NOMO-1 (cell line): ENCODE measurements around the gene NUP88.
"Not testable (repeated sequence)": the region's sequence is repeated elsewhere in the genome, so short reads cannot be mapped to it uniquely, and the experiment has no call there.

Experiments
- DNase-seq, 2 experiments: peaks; one replicate each; lab custom pipeline; 2025; ENCODE audit not compliant: unreplicated experiment in 2 of 2; lab: John Stamatoyannopoulos, UW

Gene NUP88

DNA sequence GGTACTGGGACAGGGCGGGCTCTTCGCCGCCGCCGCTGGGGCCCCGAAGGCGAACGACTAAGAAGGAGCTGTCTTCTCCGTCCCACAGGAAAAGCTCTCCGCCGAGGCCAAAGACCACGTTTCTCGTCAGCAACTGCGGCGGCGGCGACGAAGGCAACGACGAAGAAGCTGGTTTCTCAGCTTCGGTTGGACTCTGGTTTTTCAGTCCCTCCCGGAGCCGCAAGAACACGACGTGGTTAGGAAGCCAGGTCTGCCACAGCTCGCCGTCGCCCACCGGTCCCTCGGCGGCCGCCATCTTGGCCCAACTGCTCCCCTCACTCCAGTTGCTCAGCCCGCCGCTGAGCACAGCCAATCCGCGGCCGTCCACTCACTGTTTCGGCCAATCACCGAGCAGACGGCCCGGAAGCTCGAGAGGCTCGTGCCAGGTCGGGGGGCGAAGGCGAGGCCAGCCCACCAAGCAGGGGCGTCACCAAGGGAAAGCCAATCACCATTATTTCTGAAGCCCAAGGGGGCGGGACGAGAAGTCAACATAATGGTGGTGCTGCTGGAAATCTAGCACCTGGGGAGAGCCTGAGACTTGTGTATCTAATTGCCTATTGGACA is at the start of gene NUP88:
Gene NUP88 (minus strand): TSS at position 307 of the 603 bp plus-strand sequence. CDS start 12 bp downstream, at position 295.
- DNase-seq = peak; percentile 97 to 98

DNA sequence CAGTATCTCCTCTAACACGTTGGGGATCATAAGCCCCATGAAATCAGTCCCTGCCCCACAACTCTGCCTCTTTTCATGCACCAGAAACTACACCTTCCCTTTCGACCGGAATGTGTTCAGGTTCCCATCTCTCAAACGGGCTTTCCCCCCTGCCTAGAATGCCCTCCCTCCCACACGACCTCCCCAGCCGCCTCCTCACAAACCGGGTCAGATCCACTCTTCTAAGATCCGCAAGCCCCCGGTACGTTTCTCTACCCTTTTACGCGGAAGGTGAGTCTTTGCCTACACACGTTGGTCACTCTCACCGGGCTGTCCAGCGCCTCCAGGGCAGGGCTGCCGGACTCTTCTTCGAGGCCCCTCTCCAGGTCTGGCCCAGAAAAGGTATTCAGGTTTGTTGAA is 48.6 kb upstream of the NUP88 start:
- DNase-seq = no peak

DNA sequence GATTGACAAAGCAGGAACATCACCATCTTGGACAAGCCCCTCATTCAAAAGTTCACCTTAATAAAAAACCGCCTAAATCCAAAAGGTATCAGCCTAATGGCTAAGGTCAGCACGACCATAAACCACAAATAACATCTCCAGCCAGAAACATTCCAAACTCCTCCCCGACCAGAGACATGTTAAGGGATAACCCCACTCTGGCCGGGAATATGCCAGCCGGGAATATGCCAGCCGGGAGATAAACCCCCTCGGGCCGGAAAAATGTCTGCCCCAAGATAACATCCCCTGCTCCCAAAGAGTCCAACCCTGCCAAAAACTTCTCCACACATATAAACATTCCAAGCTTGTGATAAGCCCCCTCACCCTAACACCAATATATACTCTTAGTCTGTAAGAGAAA is 48.0 kb upstream of the NUP88 start:
- DNase-seq = no peak

DNA sequence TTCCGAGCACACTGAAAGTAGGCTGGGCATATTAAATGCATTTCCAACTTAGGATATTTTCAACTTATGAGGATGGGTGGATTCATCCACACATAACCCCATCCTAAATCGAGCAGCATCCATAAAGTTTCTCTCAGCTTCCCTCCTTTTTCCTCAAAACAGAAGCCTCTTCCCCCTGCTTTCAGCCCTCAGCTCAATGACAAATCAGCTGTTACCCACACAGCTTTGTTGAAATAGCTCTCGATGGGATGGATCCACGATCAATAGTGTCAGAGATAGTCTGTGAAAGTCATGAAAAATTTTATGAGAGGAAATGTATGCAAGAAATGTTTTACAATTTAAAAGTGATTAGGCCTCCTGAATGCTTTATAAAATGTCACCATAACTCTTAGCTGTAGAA is 46.8 kb upstream of the NUP88 start:
- DNase-seq = no peak

DNA sequence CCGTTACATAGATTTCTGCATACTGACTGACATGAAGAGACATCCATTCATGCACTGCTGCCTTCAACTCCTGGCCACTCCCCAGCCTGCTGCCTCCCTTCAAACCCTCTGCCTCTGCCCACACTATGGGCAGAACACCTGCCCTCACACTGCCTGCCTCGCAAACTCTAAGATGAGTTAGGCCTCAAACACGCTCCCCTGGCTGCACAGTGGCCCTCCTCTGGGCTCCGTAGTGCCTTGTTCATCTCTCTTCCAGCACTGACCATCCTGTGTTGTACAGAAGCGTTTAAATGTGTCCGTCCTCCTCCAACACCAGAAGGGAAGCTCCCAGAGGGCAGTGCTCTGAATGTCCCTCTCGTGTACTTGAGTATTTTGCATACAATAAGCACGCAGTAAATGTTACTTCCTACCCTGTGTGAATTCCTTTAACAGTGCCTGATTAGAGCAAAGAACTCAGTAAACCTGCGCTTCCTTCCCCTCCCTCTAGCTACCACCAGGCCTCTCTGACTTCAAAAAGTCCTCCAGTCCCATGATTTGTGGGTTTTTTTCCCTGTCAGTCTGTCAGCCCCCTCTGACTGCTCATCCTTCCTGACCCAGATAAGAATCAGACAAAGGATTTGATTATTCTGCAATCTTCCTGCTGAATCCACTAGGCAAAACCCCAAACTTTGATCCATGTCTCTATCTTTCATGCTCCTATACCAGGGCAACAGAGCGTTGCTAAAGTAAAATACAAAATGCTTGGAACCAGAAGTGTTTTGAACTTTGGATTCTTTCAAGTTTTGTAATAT is 45.5 kb upstream of the NUP88 start:
- no peak for DNase-seq

DNA sequence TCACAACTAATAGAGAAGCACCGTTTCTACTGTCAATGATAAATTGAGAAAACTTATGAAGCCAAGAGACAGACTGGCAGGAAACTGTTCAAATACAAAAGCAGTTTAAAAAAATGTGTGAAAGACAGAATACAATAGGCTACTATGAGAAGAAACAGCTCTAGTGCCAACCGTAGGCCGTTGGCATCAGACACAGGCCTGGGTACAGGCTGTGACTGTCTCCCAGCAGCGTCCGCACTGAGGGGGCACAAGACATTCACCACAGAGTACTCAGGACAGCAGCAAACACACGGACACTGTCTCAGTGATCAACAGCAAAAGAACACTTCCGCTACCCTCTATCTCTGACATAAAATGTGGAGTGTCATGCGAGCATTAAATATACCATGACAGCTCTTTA is 27.3 kb upstream of the NUP88 start:
- no peak for DNase-seq

DNA sequence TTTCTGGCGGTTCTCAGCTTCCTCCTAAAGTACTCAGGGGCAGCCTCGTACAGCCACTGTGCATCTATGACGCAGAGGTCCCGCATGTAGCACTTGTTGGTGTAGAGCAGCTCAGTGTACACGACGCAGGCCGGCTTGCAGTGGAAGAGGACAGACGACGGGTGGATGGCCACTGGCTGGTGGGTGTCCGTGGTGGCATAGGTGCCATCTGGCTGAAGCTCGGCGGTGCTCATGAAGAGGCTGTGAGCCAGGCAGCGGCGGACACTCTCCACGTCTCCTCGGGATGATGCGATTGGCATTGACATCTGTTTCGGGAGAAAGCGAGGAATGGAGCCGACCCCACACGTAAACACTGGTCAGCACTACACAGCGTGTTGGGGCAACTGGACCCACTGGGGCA is 24.7 kb upstream of the NUP88 start:
- no peak for DNase-seq

DNA sequence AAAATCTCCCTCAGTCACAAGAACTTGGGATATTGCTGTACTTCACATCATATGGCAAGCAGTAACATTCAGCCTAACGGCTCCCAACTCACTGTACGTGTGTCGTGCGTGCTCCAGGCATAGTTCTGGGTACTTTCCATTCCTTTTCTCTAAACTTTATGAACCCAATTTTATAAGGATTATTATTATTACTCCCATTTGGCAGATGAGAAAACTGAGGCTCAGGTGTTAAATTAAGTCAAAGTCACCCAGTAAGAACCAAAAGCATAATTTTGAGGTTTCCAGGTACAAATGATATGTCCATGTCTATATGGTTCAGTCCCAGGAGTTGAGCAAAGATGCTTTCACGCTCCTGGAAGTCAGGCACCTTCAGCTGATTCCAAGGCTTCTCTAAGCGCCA is 24.3 kb upstream of the NUP88 start:
- DNase-seq = no peak

DNA sequence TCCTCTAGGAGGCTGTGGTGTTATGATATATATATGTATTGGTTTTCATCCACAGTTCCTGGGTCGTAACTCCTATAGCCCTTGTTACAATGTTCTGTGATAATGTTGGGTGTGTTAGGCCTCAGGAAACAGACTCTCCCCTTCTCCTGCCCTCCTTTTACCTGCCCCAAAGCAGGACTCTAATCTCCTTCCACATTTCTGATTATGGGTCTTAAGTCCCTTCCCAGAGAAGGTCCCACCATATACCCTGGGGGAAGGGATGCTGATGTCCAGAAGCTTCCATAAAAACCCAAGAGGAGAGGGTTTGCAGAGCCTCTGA is 19.9 kb upstream of the NUP88 start:
- DNase-seq = no peak

DNA sequence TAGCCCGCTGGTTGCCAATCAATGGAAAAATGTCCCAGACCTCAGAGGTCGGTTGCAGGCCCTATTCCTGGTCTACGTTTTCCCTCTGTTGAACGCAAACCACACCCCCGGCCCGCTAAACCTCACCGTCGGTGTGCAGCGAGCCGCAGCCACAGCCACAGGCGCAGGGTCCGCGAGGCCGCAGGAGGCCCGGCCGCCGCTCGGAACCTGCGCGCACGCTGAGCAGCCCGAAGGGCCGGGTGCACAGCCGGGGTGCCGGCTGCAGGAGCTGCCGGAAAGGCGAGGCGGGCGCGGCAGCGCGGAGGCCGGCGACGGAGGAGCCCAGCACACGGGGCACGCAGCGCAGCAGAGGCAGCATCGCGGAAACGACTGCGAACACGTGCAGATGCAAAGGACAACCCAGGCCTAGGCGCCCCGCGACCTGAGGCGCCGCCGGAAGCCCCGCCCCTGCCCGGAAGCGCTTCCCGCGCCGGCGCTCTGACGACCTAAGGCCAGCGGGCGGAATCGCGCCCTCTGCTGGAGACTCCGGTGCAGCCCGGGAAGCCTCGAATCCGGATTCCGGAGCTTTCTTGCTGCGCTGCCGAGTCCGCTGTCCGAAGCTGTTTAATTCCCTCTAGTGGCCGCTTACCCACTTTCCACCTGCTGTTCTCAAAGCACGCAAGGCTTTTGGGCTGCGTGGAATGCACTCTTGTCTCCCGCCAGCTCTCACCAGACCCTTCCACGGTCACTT is 19.4 kb upstream of the NUP88 start, which contains the start of gene C1QBP:
Gene C1QBP (minus strand): TSS at position 440 of the 730 bp plus-strand sequence. CDS start 82 bp downstream, at position 358.
- peak; percentile 91 to 95 for DNase-seq

DNA sequence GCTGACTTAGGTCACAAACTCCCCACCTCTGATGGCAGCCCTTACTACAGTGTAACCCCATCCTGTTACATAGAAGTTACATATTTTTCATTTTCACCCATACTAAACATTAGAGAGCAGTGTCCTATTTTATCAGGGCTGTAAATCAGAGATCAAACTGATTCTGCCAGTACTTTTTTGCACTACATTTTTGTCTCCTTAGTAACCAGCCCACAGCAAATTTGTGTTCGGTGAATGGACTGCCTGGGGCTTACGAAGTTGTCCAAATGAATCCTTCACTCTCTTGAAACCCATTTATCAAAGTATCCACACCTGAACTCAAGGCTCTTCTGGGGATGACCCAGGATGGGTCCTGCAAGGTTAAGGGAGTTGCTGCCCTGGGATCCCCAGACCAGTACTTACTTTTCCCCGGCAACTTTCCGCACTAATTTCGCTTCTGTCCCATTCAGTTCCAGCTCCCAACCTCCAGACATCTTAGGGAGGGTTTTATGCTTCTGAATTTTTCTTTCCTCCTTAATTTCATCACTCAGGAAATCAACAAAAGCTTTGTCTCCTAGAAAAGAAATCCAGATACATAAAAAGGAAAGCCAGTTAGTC is 18.4 kb upstream of the NUP88 start:
- DNase-seq = peak in 1 of 2 experiments; percentile 28

DNA sequence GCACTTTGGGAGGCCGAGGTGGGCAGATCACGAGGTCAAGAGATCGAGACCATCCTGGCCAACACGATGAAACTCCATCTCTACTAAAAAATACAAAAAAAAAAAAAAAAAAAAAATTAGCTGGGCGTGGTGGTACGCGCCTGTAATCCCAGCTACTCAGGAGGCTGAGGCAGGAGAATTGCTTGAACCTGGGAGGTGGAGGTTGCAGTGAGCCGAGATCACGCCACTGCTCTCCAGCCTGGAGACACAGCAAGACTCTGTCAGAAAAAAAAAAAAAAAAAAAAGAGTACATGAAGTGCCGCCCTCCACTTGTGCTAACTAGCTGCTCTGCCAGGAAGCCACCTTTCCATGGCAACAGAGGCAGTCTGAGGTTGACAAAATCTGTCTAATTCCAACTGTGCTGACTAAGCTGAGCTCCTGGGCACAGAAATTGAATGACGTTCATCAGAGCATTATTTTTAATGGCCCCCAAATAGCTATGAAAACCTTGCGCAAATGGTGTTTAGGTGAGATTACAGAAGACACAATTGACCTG is 16.4 kb upstream of the NUP88 start:
- not testable (repeated sequence) for DNase-seq

DNA sequence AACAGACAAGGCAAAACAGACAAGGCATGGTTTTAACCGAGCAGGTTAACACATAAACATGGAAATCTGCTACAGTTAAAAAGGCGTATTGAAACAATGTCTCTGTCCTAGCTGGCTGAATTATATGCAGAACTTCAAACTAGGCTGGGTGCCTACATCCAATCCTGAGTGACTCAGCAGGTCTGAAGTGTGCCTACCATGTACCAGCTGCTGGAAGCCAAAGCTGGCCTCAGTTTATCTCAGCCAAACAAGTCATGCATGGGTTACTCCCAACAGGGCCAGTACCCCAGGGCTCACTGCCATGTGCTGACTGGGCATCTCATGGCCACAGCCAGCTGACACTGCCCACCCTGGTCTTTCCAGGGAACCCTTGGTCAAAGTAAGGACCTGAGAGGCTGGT is 15.5 kb upstream of the NUP88 start:
- DNase-seq = no peak

DNA sequence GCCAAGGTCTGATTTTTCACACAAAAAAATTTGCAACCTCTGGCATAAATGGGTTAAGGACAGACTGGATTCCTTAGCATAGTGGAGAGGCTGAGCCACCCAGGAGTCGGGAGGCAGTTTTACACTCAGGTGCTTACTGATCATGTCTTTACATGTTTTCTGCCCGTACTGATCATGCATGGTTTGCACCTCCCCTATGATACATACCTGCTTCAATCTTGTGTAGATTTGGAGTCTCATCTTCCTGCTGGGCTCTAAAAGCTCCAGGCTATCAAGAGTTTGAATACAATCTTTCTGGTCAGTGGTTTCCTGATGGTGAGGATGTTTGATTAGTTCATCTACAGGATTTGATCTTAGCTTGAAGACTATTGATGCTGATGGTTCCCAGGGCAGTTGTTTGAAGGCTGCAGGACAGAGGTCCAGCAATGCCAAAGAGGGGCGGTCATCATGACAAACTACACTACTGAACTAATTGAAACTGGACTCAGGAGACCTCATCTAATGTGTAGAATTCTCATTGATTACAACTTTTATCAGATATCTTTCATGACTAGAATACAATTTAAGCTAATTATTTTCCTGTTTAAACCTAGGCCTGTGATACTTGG is 12.6 kb upstream of the NUP88 start:
- DNase-seq = no peak

DNA sequence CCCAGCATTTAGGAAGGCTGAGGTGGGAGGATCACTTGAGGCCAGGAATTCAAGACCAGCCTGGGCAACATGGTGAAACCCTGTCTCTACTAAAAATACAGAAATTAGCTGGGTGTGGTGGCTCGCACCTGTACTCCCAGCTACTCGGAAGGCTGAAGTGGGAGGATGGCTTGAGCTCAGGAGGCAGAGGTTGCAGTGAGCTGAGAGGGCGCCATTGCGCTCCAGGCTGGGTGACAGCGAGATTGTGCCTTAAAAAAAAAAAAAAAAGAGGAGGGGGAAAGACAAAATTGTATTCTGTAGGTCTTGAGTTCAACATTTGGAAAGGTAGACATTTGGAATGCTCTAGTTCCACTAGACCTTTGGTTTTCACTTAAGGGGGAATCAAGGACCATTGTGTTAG is 11.8 kb upstream of the NUP88 start:
- DNase-seq = not testable (repeated sequence)

DNA sequence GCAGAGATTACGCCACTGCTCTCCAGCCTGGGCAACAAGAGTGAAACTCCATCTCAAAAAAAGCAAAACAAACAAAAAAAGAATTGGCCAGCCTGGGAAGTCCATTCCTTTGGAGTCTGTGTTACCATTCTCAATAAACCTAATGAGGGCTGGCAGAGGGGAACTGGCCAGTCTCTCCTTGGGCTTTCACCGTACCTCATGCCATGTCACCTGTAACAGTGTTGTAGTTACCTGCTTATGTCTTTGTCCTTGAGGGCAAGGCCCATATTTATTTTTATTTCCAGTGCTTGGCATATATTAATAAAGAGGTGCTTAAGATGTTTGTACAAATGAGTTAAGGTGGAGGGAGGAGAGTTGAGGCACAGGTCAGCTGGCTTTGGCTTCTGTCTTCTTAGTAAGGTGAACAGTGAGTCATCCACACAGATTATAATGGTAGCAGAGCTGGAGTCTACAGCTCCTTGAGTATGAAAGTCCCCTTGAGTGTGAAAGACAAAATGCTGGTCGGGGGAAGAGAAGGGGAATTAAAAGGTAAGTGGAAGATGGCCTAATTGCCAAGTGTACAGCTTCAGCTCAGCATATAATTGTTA is 11.0 kb upstream of the NUP88 start:
- DNase-seq = no peak

DNA sequence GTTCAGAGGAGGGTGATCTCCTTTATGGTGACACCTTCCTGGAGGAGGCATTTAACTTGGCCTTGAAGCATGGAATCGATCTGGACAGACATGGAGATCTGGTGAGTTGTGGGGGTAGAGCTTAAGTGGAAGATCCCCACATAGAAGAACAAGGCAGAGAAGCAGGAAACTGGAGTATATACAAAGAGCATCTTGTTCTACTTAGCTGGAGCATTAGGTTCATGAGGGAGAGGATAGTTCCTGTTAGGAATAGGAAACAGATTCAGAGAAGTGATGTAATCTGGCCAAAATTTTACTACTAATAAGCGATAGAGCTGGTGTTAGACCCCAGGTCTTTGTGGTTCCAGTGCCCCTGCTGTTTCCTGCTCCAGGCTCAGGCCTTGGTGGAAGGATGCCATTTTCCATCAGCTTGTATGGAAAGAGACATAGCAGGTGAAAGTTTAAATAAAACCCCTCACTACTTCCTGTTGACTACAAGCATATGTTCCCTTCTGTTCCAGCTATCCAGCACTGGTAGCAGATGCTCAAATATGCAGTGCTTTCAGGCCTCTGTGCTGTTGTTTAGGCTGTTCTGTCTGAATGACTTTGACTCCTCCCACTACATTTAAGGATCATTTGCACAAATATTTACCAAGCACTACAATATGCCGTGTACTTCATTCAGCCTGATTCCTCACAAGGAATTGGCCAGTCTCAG is 9.9 kb upstream of the NUP88 start:
- no peak for DNase-seq

DNA sequence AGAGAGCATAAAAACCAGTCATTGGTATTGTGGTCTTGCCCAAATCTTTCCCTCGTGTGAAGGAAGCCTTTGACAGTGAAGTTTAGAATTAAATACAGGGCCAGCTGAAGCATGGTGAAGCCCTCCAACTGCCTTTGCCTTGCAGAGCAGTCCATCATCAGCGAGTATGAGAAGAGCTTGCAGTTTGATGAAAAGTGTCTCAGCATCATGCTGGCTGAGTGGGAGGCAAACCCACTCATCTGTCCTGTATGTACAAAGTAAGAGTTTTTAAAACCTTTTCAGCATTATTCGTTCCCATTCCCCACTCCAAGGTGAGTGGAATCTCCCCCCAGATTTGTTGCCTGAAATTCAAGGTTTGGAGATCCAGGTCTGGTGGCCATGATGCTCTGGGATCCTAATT is 6.4 kb upstream of the NUP88 start:
- DNase-seq = no peak

DNA sequence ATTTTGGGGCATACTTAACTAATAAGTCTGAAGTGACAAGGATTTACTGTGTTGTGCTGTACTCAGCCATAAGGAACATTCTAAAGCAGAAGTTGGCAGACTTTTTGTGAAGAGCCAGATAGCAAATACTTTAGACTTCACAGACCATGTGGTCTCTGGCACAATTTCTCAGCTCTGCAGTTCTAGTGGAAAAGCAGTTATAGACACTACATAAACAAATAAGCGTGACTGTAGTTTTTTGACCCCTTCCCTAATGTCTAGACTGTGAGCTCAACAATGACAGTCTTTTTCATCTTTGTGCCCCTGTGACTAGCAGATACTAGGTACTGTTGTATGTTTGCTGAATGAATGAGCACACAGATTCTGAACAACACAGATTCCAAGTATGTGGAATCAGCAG is 5.4 kb upstream of the NUP88 start:
- no peak for DNase-seq

DNA sequence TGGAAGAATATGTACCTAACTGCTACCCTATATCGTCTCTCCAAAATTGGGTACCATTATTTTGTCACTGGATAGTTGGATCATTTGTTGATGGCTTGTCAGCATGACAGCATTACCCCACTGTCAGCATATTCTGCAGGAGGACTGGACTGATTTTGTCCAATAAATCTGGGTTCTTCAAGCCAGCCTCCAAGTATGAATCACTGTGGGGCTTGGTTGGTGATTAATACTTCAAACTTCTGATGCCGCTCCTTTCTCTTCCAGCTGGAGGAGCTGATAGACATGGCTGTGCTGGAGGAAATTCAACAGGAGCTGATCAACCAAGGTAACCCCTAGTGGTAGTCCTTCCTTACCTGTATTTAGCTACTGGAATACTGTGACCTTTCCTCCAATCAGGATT is 3.0 kb upstream of the NUP88 start:
- DNase-seq = no peak
